IMR-90 (cell line): Measurements from ENCODE around the gene OAS3. TPM values are rescaled to one million over a fixed set of nuclear protein-coding genes. Genes with fewer than 3 reads are reported as not detected.

ENCODE experiments used
- ATAC-seq: fragments of 200-7000 bp; cut with Tn5 transposase; 2 replicates; pipeline ENCODE4 v1.9.1; 2020; ENCODE audit warnings: low read depth, mild to moderate bottlenecking, moderate library complexity
- BruUV-seq: library from RNA; stranded (reverse); fragments of 400-500 nt; replicated peaks from 2 replicates; lab custom pipeline; 2021; lab: Mats Ljungman, UMichigan
- CTCF ChIA-PET: fragments of 300-600 bp; formaldehyde crosslinking; extraction: SDS; loops from one replicate; lab custom pipeline; 2021; ENCODE audit warnings: antibody characterized with exemption; lab: Yijun Ruan, JAX
- POLR2A ChIA-PET: fragments of 300-600 bp; sonication (Branson Sonifier 250); formaldehyde crosslinking; loops from one replicate; lab custom pipeline; 2022; ENCODE audit warnings: antibody characterized with exemption; ENCODE audit not compliant: unreplicated experiment; lab: Charles Lee
- DNase-seq: peaks from one replicate; pipeline ENCODE4 v3.0.0; 2013
- H2AFZ ChIP-seq: replicated peaks from 2 replicates; pipeline ENCODE3; 2013; ENCODE audit warnings: low read length, mild to moderate bottlenecking; ENCODE audit not compliant: poor library complexity
- H2AK5ac ChIP-seq: 2 replicates; pipeline ENCODE4 v1.6.1; 2013; ENCODE audit warnings: low read depth, low read length, inconsistent platforms
- H2AK9ac ChIP-seq: replicated peaks from 2 replicates; pipeline ENCODE3; 2013; ENCODE audit warnings: mild to moderate bottlenecking, low read depth, low read length, moderate library complexity; ENCODE audit not compliant: poor library complexity
- H2BK120ac ChIP-seq: 2 replicates; pipeline ENCODE4 v1.6.1; 2013; ENCODE audit warnings: low read depth, low read length, inconsistent platforms
- H2BK15ac ChIP-seq: 3 replicates; pipeline ENCODE4 v1.6.1; 2013; ENCODE audit warnings: low read depth, low read length, inconsistent platforms
- H2BK20ac ChIP-seq: 2 replicates; pipeline ENCODE4 v1.6.1; 2013; ENCODE audit warnings: low read depth, mild to moderate bottlenecking, inconsistent platforms, low read length, moderate library complexity
- H2BK5ac ChIP-seq: 2 replicates; pipeline ENCODE4 v1.6.1; 2013; ENCODE audit warnings: mild to moderate bottlenecking, low read depth, low read length, inconsistent platforms; ENCODE audit not compliant: poor library complexity, severe bottlenecking
- H3K14ac ChIP-seq: replicated peaks from 2 replicates; pipeline ENCODE4 v1.6.1; 2013; ENCODE audit warnings: low read depth, low read length, inconsistent platforms
- H3K18ac ChIP-seq: 2 replicates; pipeline ENCODE4 v1.6.1; 2013; ENCODE audit warnings: low read depth, low read length, control low read depth
- H3K23ac ChIP-seq: 2 replicates; pipeline ENCODE4 v1.6.1; 2013; ENCODE audit warnings: low read depth, low read length, inconsistent platforms
- H3K27ac ChIP-seq: 2 replicates; pipeline ENCODE4 v1.5.1; 2013; ENCODE audit warnings: mild to moderate bottlenecking, control low read depth, low read length; ENCODE audit not compliant: insufficient read depth
- H3K27me3 ChIP-seq: 2 replicates; pipeline ENCODE4 v1.6.1; 2013; ENCODE audit warnings: low read length; ENCODE audit not compliant: control insufficient read depth, insufficient read depth
- H3K36me3 ChIP-seq: 2 replicates; pipeline ENCODE4 v1.6.1; 2013; ENCODE audit warnings: low read length, mixed read lengths; ENCODE audit not compliant: control insufficient read depth, insufficient read depth
- H3K4ac ChIP-seq: 2 replicates; pipeline ENCODE4 v1.6.1; 2013; ENCODE audit warnings: low read depth, low read length, inconsistent platforms
- H3K4me1 ChIP-seq: 2 replicates; pipeline ENCODE4 v1.6.1; 2013; ENCODE audit warnings: low read length, mixed read lengths; ENCODE audit not compliant: control insufficient read depth, insufficient read depth
- H3K4me2 ChIP-seq: 2 replicates; pipeline ENCODE4 v1.6.1; 2013; ENCODE audit warnings: low read depth, mild to moderate bottlenecking, control low read depth, low read length, moderate library complexity
- H3K4me3 ChIP-seq: 2 replicates; pipeline ENCODE4 v1.5.1; 2013; ENCODE audit warnings: low read depth, mild to moderate bottlenecking, control low read depth, low read length, moderate library complexity; ENCODE audit not compliant: insufficient read depth
- H3K56ac ChIP-seq: 2 replicates; pipeline ENCODE4 v1.6.1; 2013; ENCODE audit warnings: low read length, inconsistent platforms; ENCODE audit not compliant: insufficient read depth; ENCODE audit errors: extremely low read depth
- H3K79me1 ChIP-seq, 2 experiments: 2 replicates each; pipeline ENCODE4 v1.6.1; 2013; ENCODE audit warnings: low read length in 2 of 2, inconsistent platforms in 1 of 2, low read depth in 1 of 2
- H3K9ac ChIP-seq: 2 replicates; pipeline ENCODE4 v1.6.1; 2013; ENCODE audit warnings: low read depth, low read length, control low read depth
- H3K9me1 ChIP-seq: 2 replicates; pipeline ENCODE4 v1.6.1; 2013; ENCODE audit warnings: low read length, inconsistent platforms; ENCODE audit not compliant: insufficient read depth
- H3K9me3 ChIP-seq: 2 replicates; pipeline ENCODE4 v1.6.1; 2013; ENCODE audit warnings: low read length; ENCODE audit not compliant: control insufficient read depth, insufficient read depth
- H4K20me1 ChIP-seq: 2 replicates; pipeline ENCODE4 v1.6.1; 2013; ENCODE audit warnings: low read length, inconsistent platforms; ENCODE audit not compliant: insufficient read depth
- H4K5ac ChIP-seq: 2 replicates; pipeline ENCODE4 v1.6.1; 2013; ENCODE audit warnings: mild to moderate bottlenecking, low read depth, low read length, control low read depth
- H4K8ac ChIP-seq, 2 experiments: 2 replicates each; pipeline ENCODE4 v1.6.1; 2013; ENCODE audit warnings: low read depth in 2 of 2, low read length in 2 of 2, control low read depth in 1 of 2, inconsistent platforms in 1 of 2
- H4K91ac ChIP-seq: 2 replicates; pipeline ENCODE4 v1.6.1; 2013; ENCODE audit warnings: low read depth, low read length, inconsistent platforms; ENCODE audit not compliant: insufficient read depth
- MAZ ChIP-seq: IDR thresholded peaks from 2 replicates; pipeline ENCODE4 v1.6.1; 2012; ENCODE audit warnings: low read depth, mild to moderate bottlenecking, low read length, improper control_type of control experiment, moderate library complexity, borderline replicate concordance
- dilution Hi-C: fragments of 300-500 bp; cut with HindIII; formaldehyde crosslinking; loops from one replicate; pipeline ENCODE4 v1.14.3; 2018; ENCODE audit warnings: low sequenced_read_pairs; ENCODE audit not compliant: unreplicated experiment
- in situ Hi-C: fragments of 300-500 bp; cut with MboI; formaldehyde crosslinking; loops from 3 replicates; pipeline ENCODE4 v1.14.3; 2019; ENCODE audit warnings: low sequenced_read_pairs, inconsistent platforms, mixed read lengths
- intact Hi-C: fragments of 100-400 bp; cut with micrococcal nuclease; formaldehyde crosslinking; loops from 2 replicates; pipeline ENCODE4 v1.10.0; 2022
- polyA plus RNA-seq, 3 experiments: library from polyadenylated mRNA; depleted of rRNA; stranded (reverse); fragments of >200 nt; gene quantifications; 2 replicates each; pipeline ENCODE4 v1.2.3, GENCODE V29; 2012; ENCODE audit warnings: low replicate concordance in 1 of 3
- total RNA-seq: library from RNA; depleted of rRNA; stranded (reverse); fragments of >200 nt; gene quantifications from 2 replicates; pipeline ENCODE4 v1.2.3, GENCODE V29; 2012

OAS3 gene
- total and polyA plus RNA-seq, 2 of the 4 experiments (the other 2 are of a cell fraction) = 4.1 to 7.8 TPM

DNA sequence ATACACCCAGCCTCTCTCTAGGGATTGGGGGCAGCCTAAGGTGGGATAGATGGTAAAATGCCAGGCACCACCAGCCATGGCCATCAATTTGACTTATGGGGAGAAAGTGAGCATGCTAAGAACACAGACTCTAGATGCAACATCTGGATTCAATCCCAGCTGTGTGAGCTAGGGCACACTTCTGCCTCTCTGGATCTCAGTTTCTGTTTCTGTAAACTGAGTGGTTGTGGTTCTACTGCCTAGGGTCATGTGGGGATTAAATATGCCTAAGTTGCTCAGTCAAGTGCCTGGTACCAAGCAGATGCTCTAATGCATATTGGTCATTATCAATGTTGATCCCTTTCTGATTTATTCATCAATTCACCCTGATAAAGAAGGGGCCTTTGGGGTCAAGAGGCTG is 44.1 kb upstream of the OAS3 start:
- POLR2A ChIA-PET = no interaction called here
- no peak overlapping the region for H3K23ac ChIP-seq

More for the DNA sequence above, 44.1 kb upstream of the OAS3 start:
- no peak overlapping the region for H3K18ac ChIP-seq
- no peak overlapping the region for H3K9ac ChIP-seq
- H3K4me1 ChIP-seq = no peaks in the 10 kb centered on the region
- no peak overlapping the region for H4K8ac ChIP-seq
- H3K4ac ChIP-seq = no peak overlapping the region
- dilution Hi-C loops = no loop called here
- no peak overlapping the region for H4K91ac ChIP-seq
- no peak for TF ChIP-seq MAZ
- intact Hi-C loops = no loop called here
- H3K4me2 ChIP-seq = no peak overlapping the region
- H3K56ac ChIP-seq = no peak overlapping the region
- no peak overlapping the region for H3K27ac ChIP-seq
- H3K36me3 ChIP-seq = no peaks in the 10 kb centered on the region
- H3K4me3 ChIP-seq = no peak overlapping the region
- in situ Hi-C loops = no loop called here
- H3K27me3 ChIP-seq = no peaks in the 10 kb centered on the region
- H3K9me1 ChIP-seq = no peaks in the 10 kb centered on the region
- no peak overlapping the region for H2BK120ac ChIP-seq
- no peak overlapping the region for H2BK5ac ChIP-seq
- no peaks in the 10 kb centered on the region for H3K9me3 ChIP-seq
- ATAC-seq (no peak), DNase-seq (no peak)
- H2BK15ac ChIP-seq = no peak overlapping the region
- no peak overlapping the region for H2AK5ac ChIP-seq
- H4K5ac ChIP-seq = no peak overlapping the region
- no peaks in the 10 kb centered on the region for H3K79me1 ChIP-seq
- H3K14ac ChIP-seq = no peak overlapping the region
- CTCF ChIA-PET = no interaction called here
- H2AFZ ChIP-seq = no peak overlapping the region
- H2BK20ac ChIP-seq = no peak overlapping the region
- BruUV-seq = no TSS peak
- no peaks in the 10 kb centered on the region for H4K20me1 ChIP-seq
- H2AK9ac ChIP-seq = no peak overlapping the region
